ENCODE measurements around the gene C11orf68.
A peak's percentile ranks its signal among the peaks of the same experiment; 100 is the strongest.

C11orf68 gene

GRCh38 chr11:65888163-65888814 lies 30.6 kb downstream of the C11orf68 start, which contains the start of gene FIBP:
FIBP (minus strand) TSS chr11:65888471; CDS start chr11:65888418, 53 bp downstream.
- peak; percentile 97 for DNase-seq

DNA sequence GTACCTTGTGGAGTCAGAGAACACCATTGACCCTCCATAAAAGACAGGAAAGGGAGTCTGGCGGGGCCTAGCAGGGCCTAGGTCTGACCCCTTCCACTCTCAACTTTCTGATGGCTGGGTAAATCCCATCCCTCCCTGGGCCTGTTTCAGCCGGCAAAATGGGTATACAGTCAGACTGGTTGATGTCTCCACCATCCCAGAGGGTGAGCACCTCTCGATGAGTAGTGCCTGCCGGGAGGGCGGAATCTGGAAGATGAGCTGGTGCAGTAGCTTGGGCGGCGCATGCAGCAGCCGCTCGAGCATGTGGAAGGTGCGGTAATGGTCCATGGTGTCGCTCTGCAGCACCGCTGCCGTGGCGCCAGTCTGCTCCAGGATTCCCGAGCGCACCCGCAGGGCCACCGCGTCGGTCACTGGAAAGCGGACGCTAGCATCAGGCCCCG lies 31.1 kb downstream of the C11orf68 start:
- peak; percentile 62 for DNase-seq

DNA sequence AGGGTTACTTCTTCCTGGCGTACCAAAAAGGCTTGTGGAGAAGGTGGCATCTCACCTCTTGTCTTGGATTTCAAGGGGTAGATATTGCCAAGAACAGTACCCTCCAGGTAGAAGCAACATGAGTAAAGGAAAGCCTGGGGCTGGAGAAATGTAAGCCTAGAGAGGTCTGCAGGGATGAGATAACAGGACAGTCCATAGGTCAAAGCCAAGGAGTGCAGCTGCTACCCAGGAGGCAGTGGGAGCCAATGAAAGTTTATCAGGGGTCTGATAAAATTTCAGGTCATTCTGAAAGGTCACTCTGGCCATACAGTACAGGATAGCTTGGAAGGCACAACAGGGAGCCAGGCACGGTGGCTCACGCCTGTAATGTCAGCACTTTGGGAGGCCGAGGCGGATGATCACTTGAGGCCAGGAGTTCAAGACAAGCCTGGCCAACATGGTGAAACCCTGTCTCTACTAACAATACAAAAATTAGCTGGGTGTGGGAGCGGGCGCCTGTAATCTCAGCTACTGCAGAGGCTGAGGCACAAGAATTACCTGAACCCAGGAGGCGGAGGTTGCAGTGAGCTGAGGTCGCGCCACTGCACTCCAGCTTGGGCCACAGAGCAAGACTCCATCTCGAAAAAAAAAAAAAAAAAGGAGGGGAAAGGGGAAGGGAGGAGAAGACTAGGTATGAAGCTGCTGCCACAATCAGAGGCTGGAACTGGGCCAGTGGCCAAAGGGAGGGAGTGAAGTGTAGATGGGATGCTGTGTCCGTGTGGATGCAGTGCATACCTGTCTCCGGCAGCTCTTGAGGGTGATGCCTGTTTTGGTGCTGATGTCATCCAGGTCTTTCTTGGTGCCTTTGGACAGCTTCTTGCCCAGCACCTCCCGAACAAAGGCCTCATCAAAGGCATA lies 31.8 kb downstream of the C11orf68 start:
- no peak for DNase-seq

- DNase-seq = no peak
Observed at GRCh38 chr11:65885808-65886536, 32.9 kb downstream of the C11orf68 start.

DNA sequence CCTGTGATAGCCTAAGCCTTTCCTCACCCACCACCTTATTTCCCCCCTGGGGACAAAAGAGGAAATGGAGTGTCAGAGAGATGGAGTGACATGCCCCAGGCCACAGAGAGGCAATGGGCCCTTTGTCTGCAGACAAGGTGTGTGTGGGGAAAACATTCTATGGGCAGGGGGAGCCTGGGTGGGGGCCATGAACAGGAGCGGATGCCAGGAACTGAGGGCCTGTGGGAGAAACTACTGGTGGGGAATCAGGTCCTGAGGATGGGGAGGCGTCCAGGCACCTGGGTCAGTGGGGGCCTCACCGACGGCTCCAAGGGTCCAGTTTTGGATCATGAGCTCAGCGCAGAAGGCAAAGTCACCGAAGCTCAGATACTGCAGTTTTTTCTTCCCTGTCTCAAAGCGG lies 33.6 kb downstream of the C11orf68 start:
- no peak for DNase-seq

- peak; percentile 58 for DNase-seq
Observed at GRCh38 chr11:65884716-65885092, 34.2 kb downstream of the C11orf68 start.

GRCh38 chr11:65883786-65884715 lies 34.8 kb downstream of the C11orf68 start:
- no peak for DNase-seq

DNA sequence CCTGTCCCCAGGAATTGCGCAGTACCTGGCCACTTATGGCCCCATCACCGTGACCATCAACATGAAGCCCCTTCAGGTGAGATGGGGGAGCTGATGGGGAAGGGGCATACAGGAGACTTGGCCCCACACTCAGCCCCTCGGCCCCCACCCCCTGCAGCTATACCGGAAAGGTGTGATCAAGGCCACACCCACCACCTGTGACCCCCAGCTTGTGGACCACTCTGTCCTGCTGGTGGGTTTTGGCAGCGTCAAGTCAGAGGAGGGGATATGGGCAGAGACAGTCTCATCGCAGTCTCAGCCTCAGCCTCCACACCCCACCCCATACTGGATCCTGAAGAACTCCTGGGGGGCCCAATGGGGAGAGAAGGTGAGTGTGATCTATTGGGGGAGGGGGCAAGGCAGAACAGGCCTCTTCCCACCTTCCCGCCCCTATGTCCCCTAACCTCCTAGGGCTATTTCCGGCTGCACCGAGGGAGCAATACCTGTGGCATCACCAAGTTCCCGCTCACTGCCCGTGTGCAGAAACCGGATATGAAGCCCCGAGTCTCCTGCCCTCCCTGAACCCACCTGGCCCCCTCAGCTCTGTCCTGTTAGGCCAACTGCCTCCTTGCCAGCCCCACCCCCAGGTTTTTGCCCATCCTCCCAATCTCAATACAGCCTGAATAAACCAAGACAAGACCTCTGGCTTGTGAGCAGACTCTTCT lies 35.7 kb downstream of the C11orf68 start:
- DNase-seq = no peak

- no peak for DNase-seq
Observed at GRCh38 chr11:65882120-65883057, 36.5 kb downstream of the C11orf68 start.

DNA sequence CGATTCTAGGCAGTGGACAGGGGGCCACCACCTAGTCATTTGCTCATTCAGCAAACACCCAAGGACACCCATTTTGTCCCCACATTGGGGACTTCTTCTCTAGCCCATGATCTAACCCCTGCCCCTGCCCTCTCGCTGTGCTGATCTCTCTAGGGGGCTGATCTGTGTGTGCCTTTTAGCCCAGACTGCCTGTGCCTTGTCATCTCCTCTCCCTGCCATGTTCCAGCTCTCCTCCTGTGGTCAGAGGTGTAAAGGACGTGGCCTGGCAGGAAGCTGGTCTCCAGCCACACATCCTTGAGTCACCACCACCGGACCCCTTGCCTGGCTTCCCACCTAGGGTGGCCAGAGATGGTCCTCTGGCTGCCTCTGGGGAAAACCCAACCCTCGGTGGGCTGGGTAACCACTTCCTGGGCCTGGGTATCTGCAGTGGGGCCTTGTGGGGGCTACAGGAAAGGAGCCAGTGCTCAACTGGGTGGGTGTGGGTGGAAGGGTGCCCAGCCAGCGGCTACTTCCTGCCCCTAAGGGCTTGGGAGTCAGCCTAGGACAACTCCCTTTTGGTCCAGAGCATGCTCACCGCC lies 37.9 kb downstream of the C11orf68 start:
- no peak for DNase-seq

- DNase-seq = no peak
Observed at GRCh38 chr11:65880027-65880426, 38.8 kb downstream of the C11orf68 start.

- DNase-seq = no peak
Observed at GRCh38 chr11:65879617-65880016, 39.2 kb downstream of the C11orf68 start, which contains the start of gene CTSW. CTSW (plus strand) TSS chr11:65879837; CDS start chr11:65879855, 18 bp downstream.

GRCh38 chr11:65873318-65874156 lies 45.3 kb downstream of the C11orf68 start:
- DNase-seq = peak; percentile 91

- DNase-seq = no peak
Observed at GRCh38 chr11:65872586-65873317, 46.1 kb downstream of the C11orf68 start, which contains the start of gene EFEMP2. EFEMP2 (minus strand) TSS chr11:65872800; CDS start chr11:65872354, 446 bp downstream.

DNA sequence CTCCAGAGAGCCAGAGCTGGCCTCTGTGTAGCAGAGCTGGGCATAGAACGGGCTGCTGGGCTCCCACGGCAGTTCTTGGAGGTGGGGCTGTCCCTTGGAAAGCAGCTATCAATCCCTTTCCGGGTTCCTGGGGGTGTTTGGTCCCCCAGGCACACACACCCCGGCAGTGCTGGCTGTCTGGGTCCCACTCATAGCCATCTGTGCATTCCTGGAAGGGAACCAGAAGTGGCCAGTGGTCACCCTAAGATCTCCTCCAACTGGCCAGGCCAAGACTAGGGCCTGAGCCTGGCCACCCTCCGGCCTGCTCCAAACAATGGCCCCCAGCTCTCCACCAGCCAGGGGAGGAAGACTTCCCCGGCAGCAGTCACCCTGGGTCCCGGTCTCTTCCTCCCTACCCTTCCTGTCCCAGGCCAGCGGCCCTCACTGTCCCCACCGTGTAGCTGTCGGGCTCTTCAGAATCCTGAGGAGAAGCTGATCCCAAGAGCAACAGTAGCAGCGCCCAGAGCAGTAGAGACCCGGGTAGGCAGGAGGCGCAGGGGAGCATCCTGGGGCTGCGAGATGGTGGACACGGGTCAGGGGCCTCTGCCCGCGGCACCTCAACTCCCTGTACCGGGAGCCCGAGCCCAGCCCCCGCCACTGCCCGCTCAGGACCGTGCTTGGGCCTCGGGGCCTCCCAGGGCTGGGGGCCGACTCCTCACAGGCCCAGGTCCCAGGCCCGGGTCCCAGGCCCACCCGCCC lies 46.9 kb downstream of the C11orf68 start:
- peak; percentile 40 for DNase-seq

DNA sequence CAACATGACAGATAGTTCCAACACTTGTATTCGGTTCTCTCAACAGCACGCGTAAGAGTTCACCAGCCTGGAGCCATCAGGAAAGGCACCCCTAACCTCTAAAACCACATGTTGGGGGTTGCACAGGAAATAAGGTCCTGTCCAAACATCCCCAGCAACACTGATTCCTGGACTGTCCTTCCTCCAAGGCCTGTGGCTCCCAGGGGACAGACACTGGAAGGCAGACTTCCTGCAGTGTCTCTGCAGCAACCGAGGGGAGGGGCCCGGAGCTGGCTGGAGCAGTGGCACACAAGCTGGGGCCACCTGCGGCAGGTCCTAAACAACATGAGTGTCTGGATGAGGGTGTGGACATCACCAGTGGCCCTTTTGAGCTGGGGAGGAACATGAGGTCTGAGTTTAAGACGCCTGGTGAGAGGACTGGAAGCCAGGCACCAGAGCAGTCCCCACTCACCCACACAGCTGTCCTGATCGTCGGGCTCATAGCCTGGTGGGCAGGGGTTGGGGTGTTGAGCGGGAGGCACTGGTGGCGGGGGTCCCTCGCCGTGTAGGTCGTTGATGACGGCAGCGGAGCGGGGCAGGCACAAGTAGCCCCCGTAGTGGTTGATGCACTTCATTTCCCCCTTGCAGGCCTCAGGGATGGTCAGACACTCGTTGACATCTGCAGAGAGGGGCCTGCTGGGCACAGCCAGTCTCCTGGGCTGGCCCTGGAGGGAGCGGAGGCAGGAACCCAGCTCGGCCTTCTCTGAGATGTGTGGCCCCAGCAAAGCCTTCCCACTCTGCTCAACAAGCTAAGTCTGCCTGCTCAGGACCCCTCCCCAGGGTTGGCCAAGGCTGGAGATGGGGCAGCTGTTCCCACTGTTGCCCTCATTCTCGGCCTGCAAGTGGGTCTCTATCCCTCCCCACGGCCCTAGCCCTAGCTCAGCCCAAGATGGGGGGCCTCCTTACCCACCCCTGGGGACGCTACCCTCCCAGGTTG lies 47.9 kb downstream of the C11orf68 start:
- no peak for DNase-seq
